Measurements from ENCODE around the gene RYK.

Gene RYK

GRCh38 chr3:134252766-134253165 lies 2.1 kb upstream of the RYK start:
- Mint-ChIP-seq H3K36me3 (ENCODE audit: low read depth) (no peaks in the 10 kb centered on the region), H3K4me1 (peaks cover 46% of the 10 kb centered on the region), H3K4me3 (peak overlapping the region; percentile 80 to 95 (median 87)), H3K27me3 (ENCODE audit: low read depth) (no peaks in the 10 kb centered on the region), H3K9me3 (no peaks in the 10 kb centered on the region), H3K27ac (peak overlapping the region in 2 of 3 experiments; percentile 46 to 82)
- TF ChIP-seq CTCF (IDR thresholded peaks at IDR 0.05; ENCODE audit: unreplicated experiment in 3 of 3): no peak

DNA sequence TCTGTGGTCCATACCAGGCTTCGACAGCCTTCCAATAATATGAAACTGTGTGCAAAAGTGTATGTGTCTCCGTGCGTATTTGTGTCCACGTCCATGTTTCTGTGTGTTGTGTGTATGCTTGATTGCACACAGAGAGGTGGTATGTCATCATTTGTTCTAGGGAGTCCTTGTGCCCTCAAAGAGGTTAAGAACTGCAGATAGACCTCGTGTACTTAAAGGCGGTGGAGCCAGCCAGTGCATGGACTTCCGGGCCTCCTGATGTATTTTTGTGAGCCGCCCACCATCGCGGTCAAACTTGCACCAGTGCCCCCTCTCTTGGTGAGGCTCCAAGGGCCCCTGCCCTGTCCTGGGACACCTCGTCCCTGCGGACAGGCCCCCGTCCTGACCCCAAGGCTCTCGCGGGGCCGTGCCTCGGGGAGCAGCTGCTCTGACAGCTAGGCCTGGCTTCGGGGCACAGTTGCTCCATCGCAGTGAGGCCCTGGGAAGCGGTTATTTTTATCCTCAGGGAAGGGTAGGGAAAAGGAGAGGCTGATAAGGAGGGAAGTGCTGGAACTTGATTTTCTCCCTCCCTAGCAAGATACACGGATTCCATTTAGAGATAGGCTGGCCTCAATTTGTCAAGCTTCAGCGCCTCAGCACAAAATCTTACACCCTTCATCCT lies 1.2 kb upstream of the RYK start:
- Mint-ChIP-seq H3K36me3 (ENCODE audit: low read depth) (peaks cover 3% of the 10 kb centered on the region), H3K4me1 (peaks cover 50% of the 10 kb centered on the region), H3K27me3 (ENCODE audit: low read depth) (no peaks in the 10 kb centered on the region), H3K4me3 (peak overlapping the region; percentile 80 to 95 (median 87)), H3K27ac (peak overlapping the region; percentile 46 to 92 (median 82)), H3K9me3 (no peaks in the 10 kb centered on the region)
- TF ChIP-seq CTCF (IDR thresholded peaks at IDR 0.05; ENCODE audit: unreplicated experiment in 3 of 3): no peak

GRCh38 chr3:134249935-134250716 lies 533 bp downstream of the RYK start:
- TF ChIP-seq CTCF (IDR thresholded peaks at IDR 0.05; ENCODE audit: unreplicated experiment in 3 of 3): no peak
- H3K4me3 Mint-ChIP-seq: peak overlapping the region; percentile 89 to 96 (median 96)

GRCh38 chr3:134249296-134249841 lies 1.3 kb downstream of the RYK start:
- Mint-ChIP-seq H3K9me3 (no peaks in the 10 kb centered on the region), H3K4me3 (peak overlapping the region; percentile 89 to 96 (median 96))

More at GRCh38 chr3:134249935-134250716, 533 bp downstream of the RYK start:
- Mint-ChIP-seq H3K27ac (peak overlapping the region; percentile 97 to 98 (median 97)), H3K4me1 (peaks cover 59% of the 10 kb centered on the region), H3K36me3 (ENCODE audit: low read depth) (peaks cover 15% of the 10 kb centered on the region), H3K27me3 (ENCODE audit: low read depth) (no peaks in the 10 kb centered on the region), H3K9me3 (no peaks in the 10 kb centered on the region)

DNA sequence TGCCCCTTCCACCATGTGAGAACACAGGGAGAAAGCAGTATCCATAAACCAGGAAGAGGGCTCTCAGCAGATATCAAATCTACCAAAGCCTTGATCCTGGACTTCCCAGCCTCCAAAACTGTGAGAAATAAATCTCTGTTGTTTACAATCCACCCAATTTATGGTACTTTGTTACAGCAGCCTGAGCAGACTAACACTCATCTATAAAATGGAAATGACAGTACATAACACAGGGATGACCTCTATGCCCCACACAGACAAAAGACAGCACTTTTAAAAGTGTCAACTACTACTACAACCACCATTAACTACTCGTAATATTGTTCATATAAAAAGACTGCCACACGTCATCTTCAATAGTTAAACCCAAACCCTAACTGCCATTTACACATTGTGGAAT lies 5.7 kb downstream of the RYK start:
- Mint-ChIP-seq H3K4me1 (peaks cover 44% of the 10 kb centered on the region), H3K4me3 (no peak overlapping the region), H3K36me3 (ENCODE audit: low read depth) (peaks cover 22% of the 10 kb centered on the region), H3K9me3 (no peaks in the 10 kb centered on the region), H3K27ac (no peak overlapping the region), H3K27me3 (ENCODE audit: low read depth) (no peaks in the 10 kb centered on the region)
- no peak for TF ChIP-seq CTCF (IDR thresholded peaks at IDR 0.05; ENCODE audit: unreplicated experiment in 3 of 3)

More at GRCh38 chr3:134249296-134249841, 1.3 kb downstream of the RYK start:
- Mint-ChIP-seq H3K27ac (peak overlapping the region; percentile 97 to 98 (median 97)), H3K4me1 (peaks cover 59% of the 10 kb centered on the region), H3K36me3 (ENCODE audit: low read depth) (peaks cover 18% of the 10 kb centered on the region), H3K27me3 (ENCODE audit: low read depth) (no peaks in the 10 kb centered on the region)
- no peak for TF ChIP-seq CTCF (IDR thresholded peaks at IDR 0.05; ENCODE audit: unreplicated experiment in 3 of 3)

All from nephron (organoid).